Uterus (tissue), 4 donors: ENCODE results near the gene C16orf92. TPM values are rescaled to one million over a fixed set of nuclear protein-coding genes. Genes with fewer than 3 reads are reported as not detected.

Experiments used
- DNase-seq, 2 donors: peaks; one replicate each; pipeline ENCODE4 v3.0.0-alpha.2; 2019 to 2020
- H3K27ac ChIP-seq, 2 donors: fragments of 200-600 bp; sonication (generic); 1 replicate in 1 of 2; 2 replicates in 1 of 2; pipeline ENCODE4 v1.5.1; 2016 to 2018
- H3K27me3 ChIP-seq, 2 donors: fragments of 200-600 bp; sonication (generic); one replicate each; pipeline ENCODE4 v1.5.1; 2018 to 2019; ENCODE audit warnings: control low read depth in 1 of 2
- H3K36me3 ChIP-seq, 2 donors: fragments of 200-600 bp; sonication (generic); one replicate each; pipeline ENCODE4 v1.5.1; 2019; ENCODE audit warnings: control low read depth in 1 of 2
- H3K4me1 ChIP-seq, 2 donors: fragments of 200-600 bp; sonication (generic); one replicate each; pipeline ENCODE4 v1.5.1; 2018 to 2019; ENCODE audit warnings: control low read depth in 1 of 2
- H3K4me3 ChIP-seq, 2 donors: fragments of 200-600 bp; sonication (generic); 1 replicate in 1 of 2; 2 replicates in 1 of 2; pipeline ENCODE4 v1.5.1; 2018 to 2019; ENCODE audit warnings: mild to moderate bottlenecking in 1 of 2
- H3K9me3 ChIP-seq, 2 donors: fragments of 200-600 bp; sonication (generic); one replicate each; pipeline ENCODE4 v1.5.1; 2019; ENCODE audit warnings: control low read depth in 1 of 2
- POLR2A ChIP-seq, 2 donors: fragments of 450-650 bp; IDR thresholded peaks; one replicate each; pipeline ENCODE4 v1.6.1; 2016; ENCODE audit warnings: antibody characterized with exemption in 2 of 2, mild to moderate bottlenecking in 1 of 2, moderate library complexity in 1 of 2
- intact Hi-C: fragments of 100-400 bp; cut with DNase I; formaldehyde crosslinking; loops from one replicate; pipeline ENCODE4 v1.15.1; 2023; ENCODE audit warnings: low total_unique reads
- total RNA-seq, 4 donors: library from RNA; depleted of rRNA in 3 of 4; stranded (reverse); fragments of >200 nt in 3 of 4; gene quantifications; one replicate each; pipeline versions ENCODE4 v1.1.0 to v1.2.4, GENCODE V29; 2014 to 2023
- TF ChIP-seq, protein P1 (sequence below), 4 experiments: fragments of 200-600 bp in 2 of 4; fragments of 450-650 bp in 2 of 4; sonication (generic) in 2 of 4; IDR thresholded peaks; one replicate each; pipeline ENCODE4 v1.5.1; 2016 to 2019; ENCODE audit warnings: antibody characterized with exemption in 4 of 4, mild to moderate bottlenecking in 2 of 4, moderate library complexity in 1 of 4
- donor health status: DM: yes; HTN: yes; CAD: no.

The C16orf92 gene
- total RNA-seq, 4 donors from 2014 or later: not detected

GRCh38 chr16:30068750-30069610 lies 46.0 kb downstream of the C16orf92 start:
- H3K9me3 ChIP-seq: no peaks in the 10 kb centered on the region
- H3K4me1 ChIP-seq: peaks cover 12 to 31% of the 10 kb centered on the region in 2 donors
- H3K36me3 ChIP-seq: no peaks in the 10 kb centered on the region
- TF ChIP-seq POLR2A (IDR thresholded peaks at IDR 0.05): no peak
- TF ChIP-seq, protein P1, sequence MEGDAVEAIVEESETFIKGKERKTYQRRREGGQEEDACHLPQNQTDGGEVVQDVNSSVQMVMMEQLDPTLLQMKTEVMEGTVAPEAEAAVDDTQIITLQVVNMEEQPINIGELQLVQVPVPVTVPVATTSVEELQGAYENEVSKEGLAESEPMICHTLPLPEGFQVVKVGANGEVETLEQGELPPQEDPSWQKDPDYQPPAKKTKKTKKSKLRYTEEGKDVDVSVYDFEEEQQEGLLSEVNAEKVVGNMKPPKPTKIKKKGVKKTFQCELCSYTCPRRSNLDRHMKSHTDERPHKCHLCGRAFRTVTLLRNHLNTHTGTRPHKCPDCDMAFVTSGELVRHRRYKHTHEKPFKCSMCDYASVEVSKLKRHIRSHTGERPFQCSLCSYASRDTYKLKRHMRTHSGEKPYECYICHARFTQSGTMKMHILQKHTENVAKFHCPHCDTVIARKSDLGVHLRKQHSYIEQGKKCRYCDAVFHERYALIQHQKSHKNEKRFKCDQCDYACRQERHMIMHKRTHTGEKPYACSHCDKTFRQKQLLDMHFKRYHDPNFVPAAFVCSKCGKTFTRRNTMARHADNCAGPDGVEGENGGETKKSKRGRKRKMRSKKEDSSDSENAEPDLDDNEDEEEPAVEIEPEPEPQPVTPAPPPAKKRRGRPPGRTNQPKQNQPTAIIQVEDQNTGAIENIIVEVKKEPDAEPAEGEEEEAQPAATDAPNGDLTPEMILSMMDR (IDR thresholded peaks at IDR 0.05): no peak
- peak overlapping the region; percentile 63 to 67 for H3K27ac ChIP-seq
- intact Hi-C loops: no loop called here
- no peaks in the 10 kb centered on the region for H3K27me3 ChIP-seq
- no peak overlapping the region for H3K4me3 ChIP-seq
- DNase-seq: no peak

DNA sequence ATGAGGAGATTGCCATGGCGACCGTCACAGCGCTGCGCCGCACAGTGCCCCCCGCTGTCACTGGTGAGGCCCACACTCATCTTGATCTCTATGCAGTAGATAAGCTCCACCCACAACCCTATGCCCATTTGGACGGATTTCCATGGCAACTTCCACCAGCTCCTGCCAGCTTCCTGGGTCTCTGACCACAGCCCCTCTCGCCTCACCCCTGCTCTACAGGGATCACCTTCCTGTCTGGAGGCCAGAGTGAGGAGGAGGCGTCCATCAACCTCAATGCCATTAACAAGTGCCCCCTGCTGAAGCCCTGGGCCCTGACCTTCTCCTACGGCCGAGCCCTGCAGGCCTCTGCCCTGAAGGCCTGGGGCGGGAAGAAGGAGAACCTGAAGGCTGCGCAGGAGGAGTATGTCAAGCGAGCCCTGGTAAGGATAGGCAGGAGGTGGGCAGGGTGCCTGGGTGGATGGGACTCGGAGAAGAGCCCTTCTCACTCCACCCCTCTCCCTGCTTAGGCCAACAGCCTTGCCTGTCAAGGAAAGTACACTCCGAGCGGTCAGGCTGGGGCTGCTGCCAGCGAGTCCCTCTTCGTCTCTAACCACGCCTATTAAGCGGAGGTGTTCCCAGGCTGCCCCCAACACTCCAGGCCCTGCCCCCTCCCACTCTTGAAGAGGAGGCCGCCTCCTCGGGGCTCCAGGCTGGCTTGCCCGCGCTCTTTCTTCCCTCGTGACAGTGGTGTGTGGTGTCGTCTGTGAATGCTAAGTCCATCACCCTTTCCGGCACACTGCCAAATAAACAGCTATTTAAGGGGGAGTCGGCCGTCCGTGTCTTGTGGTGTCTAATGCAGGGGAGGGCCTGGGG lies 46.8 kb downstream of the C16orf92 start:
- peaks cover 12 to 31% of the 10 kb centered on the region in 2 donors for H3K4me1 ChIP-seq

DNA sequence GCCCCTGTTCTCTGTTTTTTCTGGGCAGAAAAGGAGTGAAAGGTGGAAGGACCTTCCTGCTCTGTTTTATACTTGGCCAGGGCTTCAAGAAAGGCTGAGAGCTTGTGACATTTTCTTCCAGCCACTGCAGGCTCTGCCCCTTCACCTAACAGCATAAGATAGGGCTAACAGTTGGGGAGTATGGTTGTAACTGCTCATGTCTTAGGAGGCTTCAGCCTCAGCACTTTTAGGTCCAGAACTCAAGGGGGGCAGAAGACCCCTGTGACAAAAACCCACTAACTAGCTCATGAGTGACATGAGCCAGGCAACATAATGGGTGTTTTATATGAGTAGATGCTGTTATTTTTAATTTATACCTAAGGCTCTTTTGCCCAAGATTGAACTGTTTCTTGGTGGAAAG lies 47.5 kb downstream of the C16orf92 start:
- peak overlapping the region; percentile 63 to 67 for H3K27ac ChIP-seq
- no peaks in the 10 kb centered on the region for H3K27me3 ChIP-seq
- H3K9me3 ChIP-seq: no peaks in the 10 kb centered on the region
- intact Hi-C loops: no loop called here
- H3K4me3 ChIP-seq: no peak overlapping the region
- TF ChIP-seq, protein P1 (IDR thresholded peaks at IDR 0.05): no peak
- TF ChIP-seq POLR2A (IDR thresholded peaks at IDR 0.05): no peak
- no peak for DNase-seq
- H3K4me1 ChIP-seq: peaks cover 12 to 31% of the 10 kb centered on the region in 2 donors
- no peaks in the 10 kb centered on the region for H3K36me3 ChIP-seq

More for the DNA sequence above, 46.8 kb downstream of the C16orf92 start:
- intact Hi-C loops: no loop called here
- Histone ChIP-seq H3K9me3 (no peaks in the 10 kb centered on the region), H3K4me3 (no peak overlapping the region), H3K27me3 (no peaks in the 10 kb centered on the region), H3K36me3 (no peaks in the 10 kb centered on the region), H3K27ac (peak overlapping the region; percentile 63 to 67)
- no peak for TF ChIP-seq POLR2A (IDR thresholded peaks at IDR 0.05)
- TF ChIP-seq, protein P1 (IDR thresholded peaks at IDR 0.05): no peak
- DNase-seq: peak; percentile 57 to 60

Other genes starting within 250 kb of the C16orf92 start
- gene ZG16, start 244.9 kb upstream of the C16orf92 start, total RNA-seq: under 1 TPM in 1 of 4 donors, not detected in 3; under 0.01 TPM
- 10 to 100 TPM in 3 of 4 donors, 1 to 10 TPM in 1; 5.9 to 70.4 (median 15.8) TPM for gene KIF22, start 232.4 kb upstream of the C16orf92 start, total RNA-seq
- gene MAZ, start 216.7 kb upstream of the C16orf92 start, total RNA-seq: 100 to 1,000 TPM in 1 of 4 donors, 10 to 100 TPM in 3; 32.8 to 200 (median 67.5) TPM
- 10 to 100 TPM; 20.2 to 54.5 (median 28.0) TPM for gene PRRT2, start 211.0 kb upstream of the C16orf92 start, total RNA-seq
- 10 to 100 TPM; 36.1 to 85.0 (median 46.9) TPM for gene PAGR1, start 207.0 kb upstream of the C16orf92 start, total RNA-seq
- 100 to 1,000 TPM in 1 of 4 donors, 10 to 100 TPM in 3; 38.4 to 132 (median 67.4) TPM for gene MVP, start 202.7 kb upstream of the C16orf92 start, total RNA-seq
- gene CDIPT, start 160.0 kb upstream of the C16orf92 start, total RNA-seq: 10 to 100 TPM; 35.1 to 83.7 (median 59.1) TPM
- gene SEZ6L2, start 123.6 kb upstream of the C16orf92 start, total RNA-seq: 10 to 100 TPM in 1 of 4 donors, 1 to 10 TPM in 1, under 1 TPM in 1, not detected in 1; 0.52 to 19.4 (median 4.6) TPM
- gene ASPHD1, start 122.7 kb upstream of the C16orf92 start, total RNA-seq: 1 to 10 TPM in 2 of 4 donors, under 1 TPM in 1, not detected in 1; 0.61 to 1.0 (median 1.0) TPM
- gene KCTD13, start 97.0 kb upstream of the C16orf92 start, total RNA-seq: 10 to 100 TPM in 2 of 4 donors, 1 to 10 TPM in 2; 1.8 to 33.3 (median 14.6) TPM
- 10 to 100 TPM; 38.6 to 82.3 (median 58.5) TPM for gene TMEM219, start 61.1 kb upstream of the C16orf92 start, total RNA-seq
- 10 to 100 TPM; 28.4 to 70.0 (median 46.6) TPM for gene TAOK2, start 49.3 kb upstream of the C16orf92 start, total RNA-seq
- 10 to 100 TPM in 2 of 4 donors, 1 to 10 TPM in 2; 3.8 to 20.4 (median 13.5) TPM for gene HIRIP3, start 27.6 kb upstream of the C16orf92 start, total RNA-seq
- 100 to 1,000 TPM in 1 of 4 donors, 10 to 100 TPM in 2, 1 to 10 TPM in 1; 4.1 to 714 (median 68.9) TPM for gene INO80E, start 27.0 kb upstream of the C16orf92 start, total RNA-seq
- 1 to 10 TPM in 3 of 4 donors, not detected in 1; 1.0 to 2.6 (median 1.8) TPM for gene DOC2A, start 12.2 kb upstream of the C16orf92 start, total RNA-seq
- under 1 TPM in 1 of 4 donors, not detected in 3; 0.62 TPM for gene TLCD3B, start 8.1 kb downstream of the C16orf92 start, total RNA-seq
- 100 to 1,000 TPM; 175 to 905 (median 489) TPM for gene ALDOA, start 42.6 kb downstream of the C16orf92 start, total RNA-seq
- 10 to 100 TPM; 15.6 to 78.5 (median 64.5) TPM for gene PPP4C, start 52.8 kb downstream of the C16orf92 start, total RNA-seq
- 1 to 10 TPM in 1 of 4 donors, under 1 TPM in 1, not detected in 2; 0.21 to 1.3 TPM for gene TBX6, start 68.7 kb downstream of the C16orf92 start, total RNA-seq
- 100 to 1,000 TPM in 1 of 4 donors, 10 to 100 TPM in 2, 1 to 10 TPM in 1; 9.2 to 158 (median 36.4) TPM for gene YPEL3, start 73.0 kb downstream of the C16orf92 start, total RNA-seq
- gene GDPD3, start 90.3 kb downstream of the C16orf92 start, total RNA-seq: 10 to 100 TPM in 1 of 4 donors, 1 to 10 TPM in 2, not detected in 1; 1.4 to 16.7 (median 2.3) TPM
- 100 to 1,000 TPM in 1 of 4 donors, 10 to 100 TPM in 3; 19.9 to 143 (median 39.4) TPM for gene MAPK3, start 100.0 kb downstream of the C16orf92 start, total RNA-seq
- 10 to 100 TPM; 12.7 to 30.5 (median 18.2) TPM for gene CORO1A, start 160.4 kb downstream of the C16orf92 start, total RNA-seq
- gene BOLA2B, start 170.5 kb downstream of the C16orf92 start, total RNA-seq: 10 to 100 TPM in 2 of 4 donors, 1 to 10 TPM in 1, not detected in 1; 4.7 to 34.1 (median 27.5) TPM
- 100 to 1,000 TPM in 1 of 4 donors, 10 to 100 TPM in 3; 10.6 to 142 (median 41.0) TPM for gene SLX1A, start 170.7 kb downstream of the C16orf92 start, total RNA-seq
- 10 to 100 TPM in 2 of 4 donors, 1 to 10 TPM in 2; 1.8 to 26.5 (median 9.5) TPM for gene SULT1A3, start 176.1 kb downstream of the C16orf92 start, total RNA-seq
- 10 to 100 TPM in 3 of 4 donors, 1 to 10 TPM in 1; 1.9 to 38.5 (median 13.5) TPM for gene NPIPB13, start 225.3 kb downstream of the C16orf92 start, total RNA-seq